ENCODE measurements around the gene MOV10. TPM values are rescaled to one million over a fixed set of nuclear protein-coding genes. Genes with fewer than 3 reads are reported as not detected.

The MOV10 gene
- total and polyA plus RNA-seq, 2 donors (not counting 3 experiments of a cell fraction or from before 2014, with no cell fraction given) = 97.1 to 113 TPM

GRCh38 chr1:112696578-112697314 lies 22.3 kb downstream of the MOV10 start:
- Histone ChIP-seq H3K27me3 (ENCODE audit: control insufficient read depth in 2 of 2, insufficient read depth in 2 of 2, low read length in 2 of 2) (no peaks in the 10 kb centered on the region), H3K4me1 (ENCODE audit: control insufficient read depth, extremely low read depth, insufficient read depth, low read length) (peaks cover 32% of the 10 kb centered on the region), H3K9ac (replicated peaks; ENCODE audit: extremely low read depth, insufficient read depth, low read length) (no peak overlapping the region), H2AFZ (ENCODE audit: low read depth, low read length) (no peak overlapping the region), H4K20me1 (replicated peaks; ENCODE audit: control insufficient read depth, extremely low read depth, insufficient read depth, low read length) (no peaks in the 10 kb centered on the region), H3K36me3 (ENCODE audit: control insufficient read depth in 2 of 2, extremely low read depth in 1 of 2, insufficient read depth in 2 of 2, low read length in 2 of 2) (peaks cover 14 to 46% of the 10 kb centered on the region in 2 experiments), H3K9me1 (replicated peaks; ENCODE audit: control insufficient read depth, extremely low read depth, insufficient read depth, low read length) (no peaks in the 10 kb centered on the region), H3K9me3 (replicated peaks; ENCODE audit: control insufficient read depth, insufficient read depth, low read length) (no peaks in the 10 kb centered on the region), H3K79me2 (ENCODE audit: control insufficient read depth, insufficient read depth, low read length) (no peaks in the 10 kb centered on the region), H3K27ac (ENCODE audit: insufficient read depth, low read depth, low read length) (no peak overlapping the region), H3K4me3 (replicated peaks in 1 of 3; ENCODE audit: insufficient read depth in 1 of 3, low read depth in 1 of 3, low read length in 3 of 3) (no peak overlapping the region), H3K4me2 (ENCODE audit: insufficient read depth, low read length) (no peak overlapping the region)
- no TSS peak for BruUV-seq (replicated peaks)
- CTCF ChIA-PET = interaction anchor here (1.5 to 6.7 kb wide), 2 partner anchors 18 to 23 kb away, joined by 4 to 57 read pairs; partner anchors contain the start of genes MOV10 and PPM1J
- dilution Hi-C loops (cut with MboI; ENCODE audit: extremely low pct_ligation_motif_present, low sequenced_read_pairs) = no loop called here
- intact Hi-C loops (cut with micrococcal nuclease) = no loop called here
- no peak for DNase-seq (ENCODE audit: low read depth, low spot score)
- TF ChIP-seq POLR2AphosphoS5 (IDR thresholded peaks at IDR 0.05; ENCODE audit: insufficient read depth, low read depth, low read length) (no peak), FOS (IDR thresholded peaks at IDR 0.05; ENCODE audit: borderline replicate concordance, insufficient read depth, low read length) (no peak), GATA2 (IDR thresholded peaks at IDR 0.05; ENCODE audit: insufficient read depth, insufficient read length, low read depth, low read length) (no peak), JUN (IDR thresholded peaks at IDR 0.05; ENCODE audit: borderline replicate concordance, insufficient read depth, insufficient read length, low read depth) (no peak), MAX (IDR thresholded peaks at IDR 0.05; ENCODE audit: insufficient read depth, insufficient read length) (no peak), EZH2 (IDR thresholded peaks at IDR 0.05; ENCODE audit: borderline replicate concordance, low read depth, low read length, severe bottlenecking) (no peak), POLR2A (IDR thresholded peaks at IDR 0.05; ENCODE audit: low read depth, low read length) (no peak), MYC (IDR thresholded peaks at IDR 0.05; ENCODE audit: low read depth, low read length) (no peak)
- TF ChIP-seq, protein P1, sequence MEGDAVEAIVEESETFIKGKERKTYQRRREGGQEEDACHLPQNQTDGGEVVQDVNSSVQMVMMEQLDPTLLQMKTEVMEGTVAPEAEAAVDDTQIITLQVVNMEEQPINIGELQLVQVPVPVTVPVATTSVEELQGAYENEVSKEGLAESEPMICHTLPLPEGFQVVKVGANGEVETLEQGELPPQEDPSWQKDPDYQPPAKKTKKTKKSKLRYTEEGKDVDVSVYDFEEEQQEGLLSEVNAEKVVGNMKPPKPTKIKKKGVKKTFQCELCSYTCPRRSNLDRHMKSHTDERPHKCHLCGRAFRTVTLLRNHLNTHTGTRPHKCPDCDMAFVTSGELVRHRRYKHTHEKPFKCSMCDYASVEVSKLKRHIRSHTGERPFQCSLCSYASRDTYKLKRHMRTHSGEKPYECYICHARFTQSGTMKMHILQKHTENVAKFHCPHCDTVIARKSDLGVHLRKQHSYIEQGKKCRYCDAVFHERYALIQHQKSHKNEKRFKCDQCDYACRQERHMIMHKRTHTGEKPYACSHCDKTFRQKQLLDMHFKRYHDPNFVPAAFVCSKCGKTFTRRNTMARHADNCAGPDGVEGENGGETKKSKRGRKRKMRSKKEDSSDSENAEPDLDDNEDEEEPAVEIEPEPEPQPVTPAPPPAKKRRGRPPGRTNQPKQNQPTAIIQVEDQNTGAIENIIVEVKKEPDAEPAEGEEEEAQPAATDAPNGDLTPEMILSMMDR (IDR thresholded peaks at IDR 0.05; ENCODE audit: extremely low read depth in 1 of 2, insufficient read depth in 1 of 2, low read depth in 1 of 2, low read length in 2 of 2) = no peak
- POLR2A ChIA-PET = no interaction called here
- no peak for FAIRE-seq
